HG03342 (cell line): ENCODE measurements around the gene BICRA.
A peak's percentile ranks its signal among the peaks of the same experiment; 100 is the strongest.
"Not testable (repeated sequence)": the region's sequence is repeated elsewhere in the genome, so short reads cannot be mapped to it uniquely, and the experiment has no call there.

ENCODE experiments used
- ATAC-seq: cut with Tn5 transposase; IDR thresholded peaks from one replicate; pipeline ENCODE4 v1.9.1; 2021; ENCODE audit warnings: mild to moderate bottlenecking, moderate library complexity; ENCODE audit not compliant: unreplicated experiment

Gene BICRA

GRCh38 chr19:47707135-47707925 is 98.4 kb downstream of the BICRA start:
- peak; percentile 48 for ATAC-seq

- ATAC-seq = no peak
Observed at GRCh38 chr19:47711652-47712242, 102.8 kb downstream of the BICRA start.

DNA sequence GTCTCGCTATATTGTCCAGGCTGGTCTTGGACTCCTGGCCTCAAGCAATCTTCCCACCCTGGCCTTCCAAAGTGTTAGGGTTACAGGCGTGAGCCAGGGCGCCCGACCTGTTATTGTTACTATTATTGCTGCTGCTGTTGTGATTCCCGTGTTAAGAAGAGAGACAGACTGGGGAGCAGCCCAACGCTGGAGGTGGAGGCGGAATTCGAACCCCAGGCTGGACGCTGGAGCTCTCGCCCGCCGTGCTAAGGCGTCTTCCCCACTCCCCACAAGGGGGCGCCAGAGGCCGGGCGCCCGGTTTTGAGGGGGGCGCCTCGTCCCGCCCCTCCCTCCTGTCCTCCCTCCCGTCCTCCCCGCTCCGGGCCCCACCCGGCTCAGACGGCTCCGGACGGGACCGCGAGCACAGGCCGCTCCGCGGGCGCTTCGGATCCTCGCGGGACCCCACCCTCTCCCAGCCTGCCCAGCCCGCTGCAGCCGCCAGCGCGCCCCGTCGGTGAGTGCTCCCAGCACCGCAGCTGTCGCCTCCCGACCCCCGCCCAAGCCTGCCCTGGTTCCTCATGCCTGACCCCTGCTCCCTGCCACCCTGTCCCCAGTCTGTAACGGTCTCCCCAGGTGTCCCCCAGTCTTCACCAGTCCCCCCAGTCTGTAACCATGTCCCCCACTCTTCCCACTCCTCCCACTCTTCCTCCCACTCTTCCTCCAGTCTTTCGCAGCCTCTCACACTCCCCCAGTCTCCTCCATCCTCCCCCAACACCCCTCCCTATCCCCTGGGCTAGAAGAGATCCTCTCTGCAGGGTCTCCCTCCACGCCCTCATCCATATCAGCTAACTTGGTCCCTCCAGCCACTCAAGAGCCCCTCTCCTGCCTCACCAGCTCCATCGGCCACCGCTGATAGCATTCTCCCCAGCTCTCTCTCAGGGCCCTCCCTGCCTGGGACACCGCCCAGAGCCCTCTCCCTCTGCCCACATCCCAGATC is 104.4 kb downstream of the BICRA start, which contains the start of gene EHD2:
EHD2 (plus strand) TSS at position 377 of the 976 bp plus-strand sequence. CDS start 3,191 bp downstream, outside the sequence.
- no peak for ATAC-seq

DNA sequence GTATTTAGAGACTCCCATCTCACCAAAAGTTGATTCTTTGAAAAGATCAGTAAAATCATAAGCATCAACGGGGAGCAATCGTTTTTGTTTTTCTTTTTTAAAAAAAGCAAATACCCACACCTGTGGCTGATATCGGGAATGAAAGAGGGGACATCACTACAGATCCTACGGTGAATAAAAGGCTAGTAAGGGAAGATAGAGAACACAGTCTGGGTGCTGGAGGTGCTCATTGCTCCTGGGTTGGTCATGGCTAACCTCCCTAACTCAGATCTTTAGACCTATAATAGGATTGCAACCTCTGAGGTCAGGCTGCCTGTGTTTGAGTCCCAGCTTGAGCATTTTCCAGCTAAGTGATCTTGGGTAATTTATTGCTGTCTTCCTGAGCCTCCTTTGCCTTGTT is 105.4 kb downstream of the BICRA start:
- ATAC-seq = no peak

DNA sequence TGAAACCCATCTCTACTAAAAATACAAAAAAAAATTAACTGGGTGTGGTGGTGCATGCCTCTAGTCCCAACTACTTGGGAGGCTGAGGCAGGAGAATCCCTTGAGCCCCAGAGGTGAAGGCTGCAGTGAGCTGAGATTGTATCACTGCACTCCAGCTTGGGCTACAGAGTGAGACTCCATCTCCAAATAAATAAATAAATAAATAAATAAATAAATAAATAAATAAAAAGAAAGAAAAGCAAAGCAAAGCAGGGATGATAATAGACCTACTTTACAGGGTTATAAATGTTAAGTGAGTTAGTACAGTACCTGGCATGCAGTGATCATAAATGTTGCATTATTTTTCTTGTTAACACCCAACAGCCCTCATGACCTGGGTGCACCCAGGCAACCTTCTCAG is 105.9 kb downstream of the BICRA start:
- not testable (repeated sequence) for ATAC-seq

- ATAC-seq = no peak
Observed at GRCh38 chr19:47716270-47716937, 107.5 kb downstream of the BICRA start.

GRCh38 chr19:47718415-47719046 is 109.6 kb downstream of the BICRA start:
- not testable (repeated sequence) for ATAC-seq

- no peak for ATAC-seq
Observed at GRCh38 chr19:47719047-47719859, 110.3 kb downstream of the BICRA start.

GRCh38 chr19:47720669-47721422 is 111.9 kb downstream of the BICRA start:
- ATAC-seq = no peak

DNA sequence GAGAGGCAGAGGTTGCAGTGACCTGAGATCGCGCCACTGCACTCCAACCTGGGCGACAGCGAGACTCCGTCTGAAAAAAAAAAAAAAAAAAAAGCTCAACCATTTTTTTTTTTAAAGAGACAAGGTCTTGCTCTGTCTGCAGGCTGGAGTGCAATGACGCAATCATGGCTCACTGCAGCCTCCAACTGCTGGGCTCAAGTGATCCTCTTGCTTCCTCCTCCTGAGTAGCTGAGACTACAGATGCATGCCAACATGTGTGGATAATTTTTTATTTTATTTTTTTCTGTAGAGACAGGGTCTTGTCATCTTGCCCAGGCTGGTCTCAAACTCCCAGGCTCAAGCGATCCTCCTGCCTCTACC is 114.6 kb downstream of the BICRA start:
- no peak for ATAC-seq

DNA sequence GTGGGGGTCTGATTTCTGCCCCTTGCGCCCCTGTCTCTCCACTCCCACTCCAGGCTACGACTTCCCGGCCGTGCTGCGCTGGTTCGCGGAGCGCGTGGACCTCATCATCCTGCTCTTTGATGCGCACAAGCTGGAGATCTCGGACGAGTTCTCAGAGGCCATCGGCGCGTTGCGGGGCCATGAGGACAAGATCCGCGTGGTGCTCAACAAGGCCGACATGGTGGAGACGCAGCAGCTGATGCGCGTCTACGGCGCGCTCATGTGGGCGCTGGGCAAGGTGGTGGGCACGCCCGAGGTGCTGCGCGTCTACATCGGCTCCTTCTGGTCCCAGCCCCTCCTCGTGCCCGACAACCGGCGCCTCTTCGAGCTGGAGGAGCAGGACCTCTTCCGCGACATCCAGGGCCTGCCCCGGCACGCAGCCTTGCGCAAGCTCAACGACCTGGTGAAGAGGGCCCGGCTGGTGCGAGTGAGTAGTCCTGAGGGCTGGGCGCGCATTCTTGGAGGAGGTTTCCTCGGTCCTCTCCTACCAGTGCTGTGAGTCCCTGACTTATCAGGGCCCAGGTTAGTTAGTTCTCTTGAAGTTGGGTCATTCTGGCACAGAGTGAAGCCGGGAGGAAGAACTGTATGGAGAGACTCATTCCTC is 116.9 kb downstream of the BICRA start:
- no peak for ATAC-seq

DNA sequence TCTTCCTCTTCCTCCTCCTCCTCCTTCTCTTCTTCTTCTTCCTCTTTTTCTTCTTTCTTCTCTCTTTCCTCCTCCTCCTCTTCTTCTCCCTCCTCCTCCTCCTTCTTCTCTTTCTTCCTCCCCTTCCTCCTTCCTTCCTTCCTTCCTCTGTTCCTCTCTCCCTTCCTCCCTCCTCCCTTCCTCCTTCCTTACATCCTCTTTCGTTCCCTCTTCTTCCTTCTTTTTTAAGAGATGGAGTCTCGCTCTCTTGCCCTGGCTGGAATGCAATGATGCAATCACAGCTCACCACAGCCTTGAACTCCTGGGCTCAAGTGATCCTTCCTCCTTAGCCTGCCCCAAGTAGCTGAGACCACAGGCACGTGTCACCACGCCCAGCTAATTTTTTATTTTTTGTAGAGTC is 117.5 kb downstream of the BICRA start:
- ATAC-seq = no peak

GRCh38 chr19:47728295-47728694 is 119.4 kb downstream of the BICRA start:
- not testable (repeated sequence) for ATAC-seq

- no peak for ATAC-seq
Observed at GRCh38 chr19:47729468-47729798, 120.5 kb downstream of the BICRA start.

DNA sequence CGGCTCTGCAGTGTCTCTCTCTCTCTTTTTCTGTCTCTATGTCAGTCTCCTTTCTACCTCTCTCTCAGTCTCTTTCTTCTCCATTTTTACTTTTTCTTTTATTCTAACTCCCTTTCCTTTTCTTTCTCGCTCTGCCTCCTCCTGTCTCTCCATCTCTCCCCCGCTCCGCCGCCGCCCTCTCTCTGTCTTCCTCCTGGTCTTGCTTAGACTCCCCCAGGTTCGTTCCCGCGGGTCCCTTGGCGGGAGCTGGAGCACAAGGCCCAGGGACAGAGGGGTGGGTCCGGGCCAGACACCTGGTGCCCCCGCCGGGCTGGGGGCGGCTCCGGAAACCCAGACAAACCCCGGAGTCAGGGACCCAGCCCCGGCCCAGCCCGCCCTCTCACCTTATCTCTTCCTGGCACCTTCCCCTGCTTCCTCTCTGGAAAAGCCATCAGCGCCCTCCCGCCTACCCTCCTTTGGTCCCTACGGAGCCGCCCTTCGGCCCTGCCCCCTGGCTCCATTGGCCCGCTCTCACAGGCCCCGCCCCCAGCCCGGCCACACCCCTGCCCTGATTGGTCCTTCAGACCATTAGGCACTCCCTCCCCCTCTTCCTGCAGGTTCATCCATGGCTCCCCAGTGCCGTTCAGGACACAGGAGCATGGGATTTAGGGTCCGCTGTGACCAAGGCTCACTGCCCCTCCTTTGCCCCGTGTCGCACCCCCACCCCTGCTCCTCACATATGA is 121.0 kb downstream of the BICRA start:
- no peak for ATAC-seq

DNA sequence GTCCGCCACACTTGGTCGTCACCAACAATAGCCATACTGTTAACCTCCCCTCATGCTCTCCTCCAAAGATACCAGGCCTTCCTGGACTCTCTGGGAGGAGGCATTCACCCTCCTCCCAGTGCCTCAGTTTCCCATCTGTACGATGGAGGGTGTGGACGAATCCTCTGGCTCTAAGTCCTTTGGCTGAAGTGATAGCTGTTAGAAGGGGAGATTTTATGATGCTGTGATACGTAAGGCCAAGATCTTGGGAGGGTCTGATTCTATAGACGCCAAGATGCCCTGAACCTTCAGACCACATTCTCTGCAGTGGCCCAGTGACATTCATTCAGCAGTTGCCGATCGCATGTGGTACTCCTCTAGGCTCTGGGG is 121.6 kb downstream of the BICRA start:
- no peak for ATAC-seq

- ATAC-seq = no peak
Observed at GRCh38 chr19:47730910-47731309, 122.0 kb downstream of the BICRA start.

GRCh38 chr19:47735131-47735530 is 126.2 kb downstream of the BICRA start:
- no peak for ATAC-seq
